Upper lobe of left lung (tissue), 6 donors: ENCODE data around the gene CACNA2D1. TPM values are rescaled to one million over a fixed set of nuclear protein-coding genes. Genes with fewer than 3 reads are reported as not detected.

Source experiments
- ATAC-seq, 2 donors: fragments of 200-7000 bp; cut with Tn5 transposase; one replicate each; pipeline ENCODE4 v1.9.1; 2022; ENCODE audit warnings: mild to moderate bottlenecking in 2 of 2, moderate library complexity in 2 of 2; ENCODE audit not compliant: low FRiP score in 2 of 2
- DNase-seq, 2 donors: peaks; one replicate each; pipeline ENCODE4 v3.0.0-alpha.2; 2019 to 2020
- H3K27ac ChIP-seq, 4 donors: fragments of 200-600 bp; sonication (generic); one replicate each; pipeline ENCODE4 v1.5.1; 2016 to 2019
- H3K27me3 ChIP-seq, 4 donors: fragments of 200-600 bp; sonication (generic); one replicate each; pipeline ENCODE4 v1.5.1; 2017 to 2019
- H3K36me3 ChIP-seq, 4 donors: fragments of 200-600 bp; sonication (generic); one replicate each; pipeline ENCODE4 v1.5.1; 2016 to 2019
- H3K4me1 ChIP-seq, 4 donors: fragments of 200-600 bp; sonication (generic); one replicate each; pipeline ENCODE4 v1.5.1; 2018 to 2019
- H3K4me3 ChIP-seq, 4 donors: fragments of 200-600 bp; sonication (generic); one replicate each; pipeline ENCODE4 v1.5.1; 2017 to 2019; ENCODE audit warnings: mild to moderate bottlenecking in 2 of 4, moderate library complexity in 1 of 4
- H3K9me3 ChIP-seq, 4 donors: fragments of 200-600 bp; sonication (generic); one replicate each; pipeline ENCODE4 v1.5.1; 2018 to 2019
- CTCF ChIP-seq, 6 experiments: fragments of 450-650 bp in 4 of 6; fragments of 200-600 bp in 2 of 6; sonication (generic) in 2 of 6; IDR thresholded peaks; one replicate each; pipeline ENCODE4 v1.5.1; 2016 to 2019; ENCODE audit warnings: antibody characterized with exemption in 6 of 6
- EP300 ChIP-seq, 4 donors: sonication (generic); formaldehyde crosslinking; IDR thresholded peaks; one replicate each; pipeline ENCODE4 v1.5.1; 2017; ENCODE audit warnings: antibody characterized with exemption in 4 of 4, control low read depth in 2 of 4
- POLR2A ChIP-seq, 4 donors: fragments of 450-650 bp; IDR thresholded peaks; one replicate each; pipeline ENCODE4 v1.5.1; 2016 to 2017; ENCODE audit warnings: antibody characterized with exemption in 4 of 4, mild to moderate bottlenecking in 2 of 4
- POLR2AphosphoS5 ChIP-seq, 2 donors: sonication (generic); formaldehyde crosslinking; IDR thresholded peaks; one replicate each; pipeline ENCODE4 v1.5.1; 2017; ENCODE audit warnings: antibody characterized with exemption in 2 of 2
- WGBS, 2 donors: methylation state at CpG; one replicate each; pipeline ENCODE4 v1.1.5; 2017 to 2018; 5-methylcytosine and 5-hydroxymethylcytosine counted together
- total RNA-seq, 6 donors: library from RNA; depleted of rRNA in 4 of 6; stranded (reverse); fragments of >200 nt in 4 of 6; gene quantifications; one replicate each; pipeline versions ENCODE4 v1.1.0 to v1.2.1, GENCODE V29; 2016 to 2021
- donor health status: DM: no; HTN: no; CAD: no; lungs with moderate emphysema.
- donor health status: DM: no; HTN: yes; CAD: no; lungs with severe emphysema.

The CACNA2D1 gene
- total RNA-seq, 6 donors from 2014 or later: 6.7 to 85.9 (median 9.6) TPM

- Histone ChIP-seq H3K27me3 (no peaks in the 10 kb centered on the region), H3K36me3 (no peaks in the 10 kb centered on the region), H3K4me1 (no peaks in the 10 kb centered on the region), H3K27ac (no peak overlapping the region), H3K9me3 (no peaks in the 10 kb centered on the region), H3K4me3 (no peak overlapping the region)
- no peak for DNase-seq
- WGBS, 2 donors: 93 to 94% methylated on average over 1 of the region's 1 CpG
- ATAC-seq: no peak
- no peak for TF ChIP-seq POLR2AphosphoS5 (IDR thresholded peaks at IDR 0.05)
- TF ChIP-seq CTCF (IDR thresholded peaks at IDR 0.05): no peak
- TF ChIP-seq POLR2A (IDR thresholded peaks at IDR 0.05): no peak
- no peak for TF ChIP-seq EP300 (IDR thresholded peaks at IDR 0.05)
These were observed 103.6 kb downstream of the CACNA2D1 start for GRCh38 chr7:82339958-82340357.

DNA sequence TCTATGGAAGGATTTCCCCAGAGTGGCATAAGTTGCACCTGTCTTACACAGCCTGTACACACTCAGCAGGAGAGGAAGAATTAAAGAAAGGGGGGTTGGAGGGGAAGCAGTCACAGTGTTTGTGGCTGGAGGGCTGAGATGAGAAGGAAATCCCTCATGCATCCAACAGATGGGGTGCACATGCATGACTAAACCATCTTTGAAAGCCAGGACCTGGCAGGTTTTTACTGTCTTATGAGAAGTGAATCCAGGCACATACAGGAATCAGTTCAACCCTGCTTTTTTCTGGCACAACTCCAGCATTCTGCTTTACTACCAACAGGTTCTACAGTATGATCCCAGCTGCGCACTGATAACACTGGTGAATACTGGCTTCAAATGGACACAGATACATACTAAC lies 107.7 kb downstream of the CACNA2D1 start:
- Histone ChIP-seq H3K9me3 (no peaks in the 10 kb centered on the region), H3K27me3 (no peaks in the 10 kb centered on the region), H3K4me1 (no peaks in the 10 kb centered on the region), H3K27ac (no peak overlapping the region), H3K4me3 (no peak overlapping the region), H3K36me3 (no peaks in the 10 kb centered on the region)
- TF ChIP-seq EP300 (IDR thresholded peaks at IDR 0.05) (no peak), POLR2AphosphoS5 (IDR thresholded peaks at IDR 0.05) (no peak), POLR2A (IDR thresholded peaks at IDR 0.05) (no peak), CTCF (IDR thresholded peaks at IDR 0.05) (no peak)
- 91 to 100% methylated on average over 1 of the region's 1 CpG for WGBS, 2 donors
- ATAC-seq: no peak
- DNase-seq: no peak

DNA sequence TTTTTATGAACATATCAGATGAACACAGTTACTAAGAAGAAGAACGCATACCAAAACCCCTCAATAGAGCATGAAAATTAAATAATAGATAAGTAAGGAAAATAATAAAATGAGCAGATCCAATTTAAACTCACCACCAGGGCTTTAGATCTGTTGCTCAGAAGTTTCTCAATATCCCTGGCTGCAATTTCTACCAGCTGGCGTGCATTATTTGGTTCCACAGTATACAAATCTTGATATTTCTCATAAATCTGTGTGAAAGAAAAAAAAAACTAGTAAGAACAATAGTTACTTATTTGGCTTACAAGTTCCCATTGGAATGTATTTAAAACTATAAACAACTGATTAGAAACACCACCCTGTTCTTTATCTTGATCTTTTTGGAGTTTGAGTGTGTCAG lies 108.6 kb downstream of the CACNA2D1 start:
- H3K36me3 ChIP-seq: no peaks in the 10 kb centered on the region
- no peaks in the 10 kb centered on the region for H3K27me3 ChIP-seq
- ATAC-seq (no peak), DNase-seq (no peak)
- no peaks in the 10 kb centered on the region for H3K9me3 ChIP-seq
- WGBS, 2 donors: 75 to 80% methylated on average over 2 of the region's 2 CpGs
- no peak overlapping the region for H3K27ac ChIP-seq
- TF ChIP-seq POLR2A (IDR thresholded peaks at IDR 0.05) (no peak), EP300 (IDR thresholded peaks at IDR 0.05) (no peak), CTCF (IDR thresholded peaks at IDR 0.05) (no peak), POLR2AphosphoS5 (IDR thresholded peaks at IDR 0.05) (no peak)
- H3K4me3 ChIP-seq: no peak overlapping the region
- no peaks in the 10 kb centered on the region for H3K4me1 ChIP-seq

GRCh38 chr7:82331234-82331633 lies 112.3 kb downstream of the CACNA2D1 start:
- H3K27ac ChIP-seq: no peak overlapping the region
- no peaks in the 10 kb centered on the region for H3K27me3 ChIP-seq
- no peak overlapping the region for H3K4me3 ChIP-seq
- TF ChIP-seq CTCF (IDR thresholded peaks at IDR 0.05): no peak
- TF ChIP-seq POLR2A (IDR thresholded peaks at IDR 0.05): no peak
- TF ChIP-seq EP300 (IDR thresholded peaks at IDR 0.05): no peak
- no peak for TF ChIP-seq POLR2AphosphoS5 (IDR thresholded peaks at IDR 0.05)
- no peaks in the 10 kb centered on the region for H3K9me3 ChIP-seq
- no peaks in the 10 kb centered on the region for H3K36me3 ChIP-seq
- DNase-seq (no peak), ATAC-seq (no peak)
- no peaks in the 10 kb centered on the region for H3K4me1 ChIP-seq

DNA sequence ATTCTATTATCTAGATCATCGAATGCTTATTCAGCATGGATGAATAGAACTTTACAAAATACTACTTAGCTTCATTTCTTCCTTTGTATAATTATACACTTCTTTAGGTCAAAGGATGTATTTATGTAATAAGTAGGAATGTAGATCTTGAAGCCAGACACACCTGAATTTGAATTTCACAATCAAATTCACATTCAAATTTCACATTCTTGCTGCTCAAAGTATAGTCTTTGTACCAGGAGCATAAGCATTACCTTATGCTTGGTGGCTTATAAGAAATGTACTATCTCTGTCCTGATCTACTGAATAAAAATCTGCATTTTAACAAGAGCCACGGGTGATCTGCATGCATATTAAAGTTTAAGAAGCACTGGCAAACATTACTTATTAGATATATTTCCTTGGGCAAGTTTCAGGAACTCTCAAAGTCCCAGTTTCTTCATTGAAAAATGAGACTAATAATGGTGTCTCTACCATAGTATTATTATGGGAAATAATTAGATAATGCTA lies 112.8 kb downstream of the CACNA2D1 start:
- WGBS, 2 donors: 78 to 83% methylated on average over 2 of the region's 2 CpGs
- no peak for TF ChIP-seq EP300 (IDR thresholded peaks at IDR 0.05)
- no peak for TF ChIP-seq CTCF (IDR thresholded peaks at IDR 0.05)
- DNase-seq (no peak), ATAC-seq (no peak)
- Histone ChIP-seq H3K4me1 (no peaks in the 10 kb centered on the region), H3K27me3 (no peaks in the 10 kb centered on the region), H3K4me3 (no peak overlapping the region), H3K27ac (no peak overlapping the region), H3K9me3 (no peaks in the 10 kb centered on the region), H3K36me3 (no peaks in the 10 kb centered on the region)
